Measurements from ENCODE around the gene CABLES1.

DNA sequence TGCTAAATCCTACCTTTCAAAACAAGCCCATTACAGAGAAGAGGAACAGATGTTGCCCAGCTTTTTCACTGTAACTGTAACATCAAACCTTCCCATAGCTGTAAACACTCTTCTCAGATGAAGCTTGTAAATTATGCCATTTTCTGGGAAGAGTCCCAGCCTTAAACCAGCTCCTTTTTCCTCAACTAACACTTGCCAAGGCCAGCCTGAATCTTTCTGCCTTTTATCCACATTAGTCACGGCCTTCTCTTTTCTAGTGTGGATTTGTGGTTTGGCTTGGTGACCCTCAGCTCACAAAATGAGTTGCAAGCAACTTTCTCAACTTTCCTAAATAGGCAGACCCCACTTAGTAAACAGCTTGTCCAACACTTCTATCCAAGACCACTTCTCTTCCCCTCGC lies 90.2 kb downstream of the CABLES1 start:
- TF ChIP-seq, protein P1, sequence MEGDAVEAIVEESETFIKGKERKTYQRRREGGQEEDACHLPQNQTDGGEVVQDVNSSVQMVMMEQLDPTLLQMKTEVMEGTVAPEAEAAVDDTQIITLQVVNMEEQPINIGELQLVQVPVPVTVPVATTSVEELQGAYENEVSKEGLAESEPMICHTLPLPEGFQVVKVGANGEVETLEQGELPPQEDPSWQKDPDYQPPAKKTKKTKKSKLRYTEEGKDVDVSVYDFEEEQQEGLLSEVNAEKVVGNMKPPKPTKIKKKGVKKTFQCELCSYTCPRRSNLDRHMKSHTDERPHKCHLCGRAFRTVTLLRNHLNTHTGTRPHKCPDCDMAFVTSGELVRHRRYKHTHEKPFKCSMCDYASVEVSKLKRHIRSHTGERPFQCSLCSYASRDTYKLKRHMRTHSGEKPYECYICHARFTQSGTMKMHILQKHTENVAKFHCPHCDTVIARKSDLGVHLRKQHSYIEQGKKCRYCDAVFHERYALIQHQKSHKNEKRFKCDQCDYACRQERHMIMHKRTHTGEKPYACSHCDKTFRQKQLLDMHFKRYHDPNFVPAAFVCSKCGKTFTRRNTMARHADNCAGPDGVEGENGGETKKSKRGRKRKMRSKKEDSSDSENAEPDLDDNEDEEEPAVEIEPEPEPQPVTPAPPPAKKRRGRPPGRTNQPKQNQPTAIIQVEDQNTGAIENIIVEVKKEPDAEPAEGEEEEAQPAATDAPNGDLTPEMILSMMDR (IDR thresholded peaks at IDR 0.05) = no peak
- TF ChIP-seq, protein P2, sequence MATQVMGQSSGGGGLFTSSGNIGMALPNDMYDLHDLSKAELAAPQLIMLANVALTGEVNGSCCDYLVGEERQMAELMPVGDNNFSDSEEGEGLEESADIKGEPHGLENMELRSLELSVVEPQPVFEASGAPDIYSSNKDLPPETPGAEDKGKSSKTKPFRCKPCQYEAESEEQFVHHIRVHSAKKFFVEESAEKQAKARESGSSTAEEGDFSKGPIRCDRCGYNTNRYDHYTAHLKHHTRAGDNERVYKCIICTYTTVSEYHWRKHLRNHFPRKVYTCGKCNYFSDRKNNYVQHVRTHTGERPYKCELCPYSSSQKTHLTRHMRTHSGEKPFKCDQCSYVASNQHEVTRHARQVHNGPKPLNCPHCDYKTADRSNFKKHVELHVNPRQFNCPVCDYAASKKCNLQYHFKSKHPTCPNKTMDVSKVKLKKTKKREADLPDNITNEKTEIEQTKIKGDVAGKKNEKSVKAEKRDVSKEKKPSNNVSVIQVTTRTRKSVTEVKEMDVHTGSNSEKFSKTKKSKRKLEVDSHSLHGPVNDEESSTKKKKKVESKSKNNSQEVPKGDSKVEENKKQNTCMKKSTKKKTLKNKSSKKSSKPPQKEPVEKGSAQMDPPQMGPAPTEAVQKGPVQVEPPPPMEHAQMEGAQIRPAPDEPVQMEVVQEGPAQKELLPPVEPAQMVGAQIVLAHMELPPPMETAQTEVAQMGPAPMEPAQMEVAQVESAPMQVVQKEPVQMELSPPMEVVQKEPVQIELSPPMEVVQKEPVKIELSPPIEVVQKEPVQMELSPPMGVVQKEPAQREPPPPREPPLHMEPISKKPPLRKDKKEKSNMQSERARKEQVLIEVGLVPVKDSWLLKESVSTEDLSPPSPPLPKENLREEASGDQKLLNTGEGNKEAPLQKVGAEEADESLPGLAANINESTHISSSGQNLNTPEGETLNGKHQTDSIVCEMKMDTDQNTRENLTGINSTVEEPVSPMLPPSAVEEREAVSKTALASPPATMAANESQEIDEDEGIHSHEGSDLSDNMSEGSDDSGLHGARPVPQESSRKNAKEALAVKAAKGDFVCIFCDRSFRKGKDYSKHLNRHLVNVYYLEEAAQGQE (IDR thresholded peaks at IDR 0.05; ENCODE audit: insufficient read depth in 1 of 2, low read depth in 2 of 2, low read length in 1 of 2) = no peak

All from Panc1 (cell line).